ENCODE measurements around the gene FLNB. TPM values are rescaled to one million over a fixed set of nuclear protein-coding genes. Genes with fewer than 3 reads are reported as not detected.

The FLNB gene
- total RNA-seq, 1 experiment from 2014 or later, result 241 TPM

DNA sequence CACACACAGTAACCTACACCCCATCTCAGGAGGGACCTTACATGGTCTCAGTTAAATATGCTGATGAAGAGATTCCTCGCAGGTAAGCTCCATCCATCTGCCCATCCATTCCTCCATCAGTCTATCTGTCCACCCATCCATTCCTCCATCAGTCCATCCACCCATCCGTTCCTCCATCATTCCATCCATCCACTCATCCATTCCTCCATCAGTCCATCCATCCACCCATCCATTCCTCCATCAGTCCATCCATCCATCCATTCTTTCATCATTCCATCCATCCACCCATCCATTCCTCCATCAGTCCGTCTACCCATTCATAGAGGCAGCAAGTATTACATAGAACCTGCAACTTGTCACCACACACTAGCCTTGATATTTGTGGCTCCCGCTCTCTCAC lies 124.6 kb downstream of the FLNB start:
- DNase-seq (ENCODE audit: low spot score), result no peak

DNA sequence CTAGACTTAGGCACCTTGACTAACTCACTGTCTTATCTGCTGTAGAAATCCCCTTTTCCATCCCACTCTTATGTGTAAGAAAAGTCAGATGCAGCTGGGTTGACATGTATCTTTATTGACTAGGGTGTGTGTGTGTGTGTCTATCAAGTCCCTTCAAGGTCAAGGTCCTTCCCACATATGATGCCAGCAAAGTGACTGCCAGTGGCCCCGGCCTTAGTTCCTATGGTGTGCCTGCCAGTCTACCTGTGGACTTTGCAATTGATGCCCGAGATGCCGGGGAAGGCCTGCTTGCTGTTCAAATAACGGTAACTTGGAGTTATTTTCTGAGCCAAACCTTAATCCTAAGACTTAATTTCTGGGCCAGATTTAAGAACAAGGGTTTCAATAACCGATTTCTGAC lies 126.2 kb downstream of the FLNB start:
- no peak for DNase-seq (ENCODE audit: low spot score)

DNA sequence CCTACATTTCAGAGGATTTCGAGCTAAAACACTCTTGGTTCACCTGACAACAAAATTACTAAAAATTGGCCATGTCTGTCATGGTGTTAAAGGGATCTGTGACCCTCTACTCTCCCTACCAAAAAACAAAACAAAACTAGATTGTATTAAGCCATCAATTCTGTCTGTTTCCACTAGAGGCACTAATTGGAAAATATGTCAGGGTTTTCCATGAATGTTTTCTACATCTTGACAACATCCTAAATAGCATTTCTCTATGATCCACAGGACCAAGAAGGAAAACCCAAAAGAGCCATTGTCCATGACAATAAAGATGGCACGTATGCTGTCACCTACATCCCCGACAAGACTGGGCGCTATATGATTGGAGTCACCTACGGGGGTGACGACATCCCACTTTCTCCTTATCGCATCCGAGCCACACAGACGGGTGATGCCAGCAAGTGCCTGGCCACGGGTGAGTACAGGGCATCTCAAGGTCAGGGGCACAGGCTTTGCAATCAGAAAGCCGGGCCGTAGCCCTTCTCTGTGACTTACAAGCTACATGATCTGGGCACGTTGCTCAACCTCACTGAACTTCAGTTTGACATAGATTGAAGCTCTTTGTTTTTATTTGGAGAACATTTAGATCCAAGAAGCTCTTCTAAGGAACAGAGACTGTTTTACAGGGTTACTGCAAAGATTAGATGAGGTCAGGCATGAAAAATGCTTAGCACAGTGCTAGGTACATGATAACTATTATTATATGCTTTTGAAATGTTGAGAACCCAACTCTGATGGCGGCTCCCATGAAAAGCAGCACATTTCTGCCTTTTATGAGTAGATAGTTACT lies 127.7 kb downstream of the FLNB start:
- DNase-seq (ENCODE audit: low spot score), result no peak

DNA sequence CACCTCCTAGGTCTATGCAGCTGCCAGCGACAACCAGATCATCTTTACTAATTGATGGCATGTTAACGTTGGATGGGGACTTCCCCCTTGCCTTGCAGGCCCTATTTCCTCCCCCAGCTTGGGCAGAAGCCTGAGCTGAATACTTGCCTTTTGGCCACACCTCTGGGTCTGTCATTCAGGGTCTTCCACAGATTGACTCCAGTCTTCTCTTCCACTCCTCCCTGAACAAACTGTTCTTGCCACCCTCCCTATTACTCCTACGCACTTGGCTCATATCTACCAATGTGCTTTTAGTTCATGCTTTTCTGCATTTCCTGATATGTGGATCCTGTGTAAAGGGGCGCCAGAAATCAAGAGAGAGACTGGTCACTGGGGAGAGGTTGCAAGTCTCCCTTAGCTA lies 129.1 kb downstream of the FLNB start:
- DNase-seq (ENCODE audit: low spot score), result no peak

DNA sequence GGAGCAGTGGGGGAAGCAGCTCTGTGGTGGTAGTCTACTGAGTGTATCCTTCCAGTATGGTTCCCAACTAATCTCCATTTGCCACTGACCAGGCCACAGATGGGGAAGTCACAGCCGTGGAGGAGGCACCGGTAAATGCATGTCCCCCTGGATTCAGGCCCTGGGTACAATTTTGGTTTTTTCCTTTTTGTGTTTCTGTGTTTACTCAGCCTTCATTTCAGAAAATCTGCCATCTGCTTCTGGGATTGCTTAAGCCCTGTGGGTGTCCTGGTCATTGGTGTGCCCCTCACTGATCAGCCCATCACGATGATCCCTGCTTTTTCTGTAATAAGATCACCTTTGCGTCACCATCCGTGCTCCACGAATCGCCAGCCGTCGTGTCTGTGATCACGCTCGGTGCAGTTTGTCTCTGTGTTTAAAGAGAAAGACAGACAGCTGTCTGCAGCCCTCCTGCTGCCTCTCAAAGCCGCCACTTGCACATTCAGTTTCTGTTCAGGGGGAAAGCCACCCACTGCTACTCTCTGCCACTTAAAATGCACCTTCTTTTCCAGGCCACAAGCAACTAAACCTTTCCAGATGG lies 133.6 kb downstream of the FLNB start:
- DNase-seq (ENCODE audit: low spot score), result no peak

DNA sequence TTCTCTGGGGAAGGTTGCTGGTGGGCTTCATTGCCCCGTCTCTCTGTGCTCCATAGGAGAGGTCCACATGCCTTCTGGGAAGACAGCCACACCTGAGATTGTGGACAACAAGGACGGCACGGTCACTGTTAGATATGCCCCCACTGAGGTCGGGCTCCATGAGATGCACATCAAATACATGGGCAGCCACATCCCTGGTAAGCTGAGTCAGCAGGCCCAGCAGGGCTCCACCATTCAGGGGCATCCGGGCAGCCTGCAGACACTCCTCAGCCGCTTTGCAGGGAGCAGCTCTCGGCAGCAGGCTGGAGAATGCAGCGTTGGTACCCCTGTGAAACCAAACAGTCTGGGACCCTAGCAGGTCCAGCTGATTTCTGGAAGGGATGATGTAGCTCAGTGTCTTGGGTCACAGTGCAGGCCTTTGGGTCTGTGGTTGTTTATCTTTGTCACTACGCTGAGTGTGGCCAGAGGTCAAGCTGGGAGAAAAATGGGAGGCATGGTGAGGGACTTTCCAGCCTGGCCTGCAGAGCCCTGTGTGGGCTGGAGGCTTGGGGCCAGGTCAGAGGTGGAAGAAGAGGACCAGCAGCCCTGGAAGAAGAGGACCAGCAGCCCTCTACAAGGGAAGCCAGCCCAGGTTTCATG lies 135.3 kb downstream of the FLNB start:
- DNase-seq (ENCODE audit: low spot score), result no peak

DNA sequence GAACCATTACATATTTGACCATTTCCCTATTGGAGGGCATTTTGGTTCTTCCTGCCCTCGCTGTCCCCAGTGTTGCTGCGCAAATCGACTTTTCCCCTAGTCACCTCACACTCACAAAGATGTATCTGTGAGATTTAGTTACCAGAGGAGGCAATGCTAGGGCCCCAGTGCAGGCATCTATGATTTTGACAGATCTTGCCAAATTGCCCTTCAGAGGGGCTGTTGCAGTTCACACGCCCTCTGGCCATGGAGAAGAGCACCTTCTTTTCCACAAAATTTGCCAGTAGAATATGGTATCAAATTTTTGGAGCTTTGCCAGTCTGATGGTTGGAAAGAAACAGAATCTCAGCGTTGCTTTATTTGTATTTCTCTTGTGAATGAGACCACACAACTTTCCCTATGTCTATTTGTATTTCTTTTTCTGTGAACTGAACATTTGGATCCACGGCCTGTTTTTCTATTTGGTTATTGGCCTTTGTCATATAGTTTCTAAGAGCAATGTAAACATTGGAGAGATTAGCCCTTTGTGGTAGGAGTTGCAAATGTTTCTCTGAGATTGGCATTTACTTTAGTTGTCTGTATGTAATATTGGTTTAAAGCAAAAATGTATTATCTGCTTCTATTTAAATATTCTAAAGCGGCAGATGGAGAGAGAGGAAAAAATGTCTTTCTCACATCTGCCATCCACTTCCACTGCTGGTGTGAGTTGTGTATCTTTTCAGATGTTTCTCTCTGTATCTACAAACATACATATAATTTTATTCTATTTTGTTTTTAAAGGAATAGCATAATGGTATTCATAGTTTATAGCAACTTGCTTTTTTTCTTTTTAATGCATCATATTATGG lies 136.5 kb downstream of the FLNB start:
- no peak for DNase-seq (ENCODE audit: low spot score)

DNA sequence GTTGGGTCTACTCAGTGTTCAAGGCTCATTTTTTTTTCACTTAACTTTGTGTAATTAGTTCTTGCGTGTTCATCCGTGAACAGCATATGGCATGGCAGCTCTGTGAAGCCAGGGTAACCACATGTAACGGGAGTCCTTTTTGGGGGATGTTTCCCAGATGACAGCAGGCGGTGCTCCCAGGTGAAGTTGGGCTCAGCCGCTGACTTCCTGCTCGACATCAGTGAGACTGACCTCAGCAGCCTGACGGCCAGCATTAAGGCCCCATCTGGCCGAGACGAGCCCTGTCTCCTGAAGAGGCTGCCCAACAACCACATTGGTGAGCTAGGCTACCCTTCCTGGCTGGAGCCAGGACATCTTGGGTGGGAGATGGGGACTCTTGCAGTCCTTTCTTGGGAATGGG lies 139.8 kb downstream of the FLNB start:
- DNase-seq (ENCODE audit: low spot score), result no peak

DNA sequence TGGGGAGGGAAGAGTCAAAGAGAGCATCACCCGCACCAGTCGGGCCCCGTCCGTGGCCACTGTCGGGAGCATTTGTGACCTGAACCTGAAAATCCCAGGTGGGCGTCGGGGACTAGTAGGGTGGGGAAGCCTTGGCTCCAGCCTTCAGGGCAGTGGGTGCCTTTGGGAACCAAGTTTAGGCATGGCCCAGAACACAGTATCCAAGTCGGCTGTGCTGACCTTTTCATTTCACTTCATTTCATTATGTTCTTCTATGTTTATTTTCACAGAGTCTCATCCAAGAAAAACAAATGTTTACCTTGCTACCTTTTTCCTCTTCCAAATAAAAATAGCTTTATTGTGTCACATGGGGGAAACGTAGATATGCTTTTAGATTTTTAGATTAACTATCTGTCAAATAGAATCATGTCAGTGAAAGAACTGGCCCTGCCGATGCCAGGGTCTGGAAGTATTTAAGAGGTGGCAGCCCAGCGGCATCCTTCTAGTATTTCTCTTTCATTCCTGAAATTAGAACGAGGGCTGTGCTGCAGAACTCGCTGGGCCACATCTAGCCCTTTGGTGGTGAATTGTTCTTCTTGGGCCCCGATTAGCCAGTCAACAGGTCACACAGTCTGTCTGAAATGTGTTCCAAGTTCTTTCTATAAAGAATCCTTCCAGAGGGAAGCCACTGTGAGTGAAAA lies 142.0 kb downstream of the FLNB start:
- DNase-seq (ENCODE audit: low spot score), result no peak

DNA sequence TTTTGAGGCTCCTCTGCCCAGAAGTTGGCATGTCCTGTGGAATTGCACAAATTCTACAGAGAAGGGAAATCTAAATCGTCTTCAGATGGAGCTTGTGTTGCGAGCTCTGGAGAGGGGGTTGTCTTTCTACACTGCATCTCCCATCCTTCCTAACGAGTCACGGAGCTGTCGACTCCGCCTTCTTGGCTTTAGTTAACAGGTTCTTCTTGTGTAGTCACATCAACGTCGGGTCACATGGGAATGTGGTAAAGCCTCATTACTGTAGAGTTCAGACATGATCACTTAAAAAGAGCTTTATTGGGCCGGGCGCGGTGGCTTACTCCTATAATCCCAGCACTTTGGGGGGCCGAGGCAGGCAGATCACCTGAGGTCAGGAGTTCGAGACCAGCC lies 142.6 kb downstream of the FLNB start:
- no peak for DNase-seq (ENCODE audit: low spot score)

DNA sequence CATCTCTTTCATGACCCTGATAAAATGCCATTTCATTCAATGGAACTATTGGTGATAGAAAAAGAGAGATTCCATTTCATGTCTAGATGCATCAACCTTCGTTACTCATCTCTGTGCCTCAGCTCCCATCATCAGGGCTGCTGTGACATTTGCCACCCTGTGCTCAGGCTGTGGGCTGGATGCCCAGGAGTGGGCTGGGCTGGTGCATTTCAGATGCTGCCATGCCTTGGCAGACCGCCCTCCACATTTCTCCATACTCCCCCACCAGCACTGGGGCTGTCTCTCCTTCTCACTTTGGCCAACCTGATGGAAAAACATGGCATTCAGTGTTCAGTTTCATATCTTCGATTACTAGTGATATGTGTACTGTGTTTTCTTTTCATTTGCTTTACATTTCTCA lies 143.4 kb downstream of the FLNB start:
- DNase-seq (ENCODE audit: low spot score), result no peak

DNA sequence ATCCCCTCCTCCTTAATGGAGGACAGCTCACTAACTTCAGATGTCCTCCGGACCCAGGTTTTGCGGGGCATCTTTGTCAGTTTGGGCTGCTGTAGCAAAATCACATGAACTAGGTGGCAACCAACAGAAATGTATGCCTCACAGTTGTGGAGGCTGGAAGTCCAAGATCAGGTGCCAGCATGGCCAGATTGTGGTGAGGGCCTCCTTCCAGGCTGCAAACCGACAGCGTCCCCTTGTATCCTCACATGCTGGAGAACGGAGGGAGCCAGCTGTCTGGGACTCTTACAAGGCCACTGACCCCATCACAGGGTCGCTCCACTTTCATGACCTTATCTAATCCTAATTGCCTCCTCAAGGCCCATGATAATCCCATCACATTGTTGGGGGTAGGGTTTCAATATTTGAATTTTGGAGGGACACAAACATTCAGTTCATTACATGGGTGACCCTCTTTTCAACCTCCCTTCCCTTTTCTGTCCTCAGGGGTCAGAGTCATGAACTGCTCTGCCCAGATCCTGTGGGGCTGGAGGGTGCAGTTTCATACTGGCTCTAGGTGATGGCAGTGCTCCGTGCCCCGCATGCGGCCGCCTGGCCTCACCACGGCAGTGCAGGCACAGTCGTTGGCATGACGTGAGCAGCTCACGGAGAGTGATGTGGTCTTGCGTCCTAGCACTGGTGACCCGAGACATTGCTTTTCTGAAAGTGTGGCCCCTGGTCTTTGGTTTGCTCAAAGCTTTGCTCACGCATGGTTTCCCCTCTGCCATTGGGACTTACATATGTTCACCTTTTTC lies 144.2 kb downstream of the FLNB start:
- no peak for DNase-seq (ENCODE audit: low spot score)

DNA sequence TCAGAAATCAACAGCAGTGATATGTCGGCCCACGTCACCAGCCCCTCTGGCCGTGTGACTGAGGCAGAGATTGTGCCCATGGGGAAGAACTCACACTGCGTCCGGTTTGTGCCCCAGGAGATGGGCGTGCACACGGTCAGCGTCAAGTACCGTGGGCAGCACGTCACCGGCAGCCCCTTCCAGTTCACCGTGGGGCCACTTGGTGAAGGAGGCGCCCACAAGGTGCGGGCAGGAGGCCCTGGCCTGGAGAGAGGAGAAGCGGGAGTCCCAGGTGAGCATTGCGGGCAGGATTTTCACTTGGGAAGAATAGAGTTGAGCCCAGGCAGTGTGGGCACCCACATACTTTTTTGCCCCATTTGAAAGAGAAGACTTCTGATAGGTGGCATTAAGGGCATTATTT lies 145.1 kb downstream of the FLNB start:
- DNase-seq (ENCODE audit: low spot score), result no peak

DNA sequence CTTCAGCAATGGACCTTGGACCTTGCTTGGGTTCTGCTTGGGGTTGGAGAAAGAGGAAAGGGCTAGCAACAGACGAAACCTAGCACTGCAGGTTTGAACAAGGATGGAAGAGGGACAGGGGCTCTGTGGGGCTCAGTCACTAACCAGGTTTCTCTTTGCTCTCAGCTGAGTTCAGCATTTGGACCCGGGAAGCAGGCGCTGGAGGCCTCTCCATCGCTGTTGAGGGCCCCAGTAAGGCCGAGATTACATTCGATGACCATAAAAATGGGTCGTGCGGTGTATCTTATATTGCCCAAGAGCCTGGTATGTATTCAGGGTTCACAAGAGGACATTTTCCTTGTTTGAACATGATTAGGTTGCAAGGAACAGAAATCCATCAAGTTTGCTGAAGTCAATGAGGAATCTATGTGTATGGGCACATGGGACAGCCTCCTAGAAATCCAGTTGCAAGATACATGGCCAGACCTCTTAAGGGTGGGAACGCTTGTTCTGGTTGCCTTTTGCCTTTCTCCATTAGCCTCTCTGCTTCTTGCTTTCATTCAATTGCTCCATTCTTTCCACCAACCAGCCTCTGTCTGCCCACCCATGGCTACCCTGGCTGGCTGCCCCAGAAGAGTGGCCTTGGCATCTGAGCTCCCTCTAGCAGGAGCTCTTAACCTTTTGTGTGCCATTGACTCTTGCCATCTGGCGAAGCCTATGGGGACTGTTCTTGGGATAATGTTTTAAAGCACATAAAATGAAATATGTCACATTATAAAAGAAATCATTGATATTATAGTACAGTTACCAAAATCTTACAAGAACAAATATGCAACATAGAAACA lies 146.6 kb downstream of the FLNB start:
- no peak for DNase-seq (ENCODE audit: low spot score)

DNA sequence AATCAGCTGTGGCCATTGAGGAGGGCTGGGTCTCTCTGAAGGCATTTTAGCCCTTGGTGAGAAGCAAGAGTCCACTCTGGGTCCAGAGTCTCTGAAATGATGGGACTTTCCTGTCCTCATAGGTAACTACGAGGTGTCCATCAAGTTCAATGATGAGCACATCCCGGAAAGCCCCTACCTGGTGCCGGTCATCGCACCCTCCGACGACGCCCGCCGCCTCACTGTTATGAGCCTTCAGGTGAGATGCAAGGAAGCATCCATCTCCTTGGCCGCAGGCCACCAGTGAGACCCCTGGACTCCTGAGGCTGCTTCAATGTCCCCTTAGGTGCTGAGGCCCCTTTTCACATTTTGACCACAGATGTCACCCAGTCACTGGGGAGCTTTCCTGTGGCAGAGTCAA lies 147.6 kb downstream of the FLNB start:
- no peak for DNase-seq (ENCODE audit: low spot score)

DNA sequence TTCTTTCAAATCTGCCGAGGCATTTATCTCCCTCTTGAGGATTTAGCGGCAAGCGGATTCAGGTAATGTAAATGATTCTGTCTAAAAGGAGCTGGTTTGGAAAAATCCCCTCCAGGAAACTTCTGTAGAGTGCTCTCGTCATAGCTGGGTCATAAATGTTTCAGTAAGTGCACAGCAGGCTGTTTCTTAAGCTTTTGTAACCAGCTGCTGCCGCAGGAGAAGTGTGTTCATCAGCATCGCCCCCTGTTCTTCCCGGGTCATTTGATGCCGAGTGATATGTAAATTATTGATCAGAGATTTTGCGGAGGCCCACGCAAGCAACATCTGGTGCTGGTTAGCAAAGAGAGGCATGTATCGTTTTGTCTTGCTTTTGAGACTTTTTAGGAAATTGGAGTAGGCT lies 149.5 kb downstream of the FLNB start:
- DNase-seq (ENCODE audit: low spot score), result no peak

DNA sequence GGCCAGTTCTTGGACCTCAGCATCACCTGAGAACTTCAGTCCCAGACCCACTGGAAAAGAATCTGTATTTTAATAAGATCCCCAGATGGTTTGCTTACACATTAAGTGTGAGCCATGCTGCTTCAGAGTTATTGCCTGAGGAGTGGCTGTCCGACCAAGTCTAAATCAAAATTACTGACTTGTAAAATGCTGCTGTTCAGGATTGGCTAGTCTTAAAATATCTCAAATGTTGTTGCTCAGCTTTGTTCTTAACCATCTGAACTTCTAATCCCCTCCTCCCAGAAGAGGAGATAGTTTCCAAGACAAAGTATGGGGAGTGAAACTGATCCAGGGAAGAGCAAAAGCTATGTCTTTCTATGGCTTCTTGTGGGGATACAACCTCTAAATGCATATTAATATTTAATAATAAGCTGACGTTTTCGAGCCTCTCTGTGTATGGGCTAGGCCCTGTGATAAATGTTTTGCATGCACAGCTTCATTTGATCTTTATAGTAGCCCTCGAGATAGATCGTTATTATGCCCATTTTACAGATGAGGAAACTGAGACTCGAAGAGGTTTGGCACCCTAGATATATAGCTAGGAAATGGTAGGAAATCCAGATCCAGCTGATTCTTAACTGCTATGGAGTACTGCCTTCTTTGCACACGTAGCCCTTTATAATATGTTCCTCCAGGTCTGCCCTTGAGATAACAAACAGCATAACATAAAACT lies 150.4 kb downstream of the FLNB start:
- no peak for DNase-seq (ENCODE audit: low spot score)

DNA sequence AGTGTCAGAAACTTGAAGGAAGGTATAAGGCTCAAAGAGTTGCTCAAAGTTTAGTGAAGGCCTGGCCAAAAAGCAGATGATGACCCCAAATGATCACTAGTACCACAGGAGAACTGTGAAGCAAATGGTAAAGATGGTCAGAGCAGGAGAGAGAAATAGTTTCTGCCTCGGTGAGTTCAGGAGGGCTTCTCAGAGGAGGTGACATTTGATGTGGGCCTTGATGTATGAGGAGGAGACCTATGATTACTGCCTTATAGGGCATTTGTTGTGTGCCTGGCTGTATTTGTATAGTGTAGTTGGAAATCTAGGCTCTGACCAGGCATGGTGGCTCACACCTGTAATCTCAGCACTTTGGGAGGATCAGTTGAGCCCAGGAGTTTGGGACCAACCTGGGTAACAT lies 152.2 kb downstream of the FLNB start:
- DNase-seq (ENCODE audit: low spot score), result no peak

All from HT-29 (cell line).